GM12878 (cell line): ENCODE data around the gene ACTL8. TPM values are rescaled to one million over a fixed set of nuclear protein-coding genes. Genes with fewer than 3 reads are reported as not detected.

Experiments
- ATAC-seq: fragments of 200-7000 bp; cut with Tn5 transposase; 3 replicates; pipeline ENCODE4 v1.9.1; 2020; ENCODE audit warnings: mild to moderate bottlenecking, moderate library complexity
- BruUV-seq: library from RNA; stranded (reverse); fragments of 400-500 nt; replicated peaks from 2 replicates; lab custom pipeline; 2021; lab: Mats Ljungman, UMichigan
- CTCF ChIA-PET: fragments of 300-600 bp; sonication (Branson Sonifier 250); formaldehyde crosslinking; extraction: SDS; loops from one replicate; lab custom pipeline; 2021; ENCODE audit warnings: inconsistent platforms; lab: Yijun Ruan, JAX
- POLR2A ChIA-PET: fragments of 350-600 bp; formaldehyde crosslinking; extraction: SDS; loops from one replicate; lab custom pipeline; 2021; ENCODE audit warnings: inconsistent platforms; lab: Charles Lee
- RAD21 ChIA-PET: fragments of 300-600 bp; sonication (Branson Sonifier 250); formaldehyde crosslinking; loops from one replicate; lab custom pipeline; 2023; ENCODE audit warnings: antibody characterized with exemption; ENCODE audit not compliant: unreplicated experiment; lab: Charles Lee
- SMC1A ChIA-PET: fragments of 300-600 bp; sonication (Branson Sonifier 250); formaldehyde crosslinking; loops from one replicate; lab custom pipeline; 2023; ENCODE audit not compliant: unreplicated experiment, uncharacterized antibody; lab: Charles Lee
- DNase-seq: peaks from one replicate; pipeline ENCODE4 v3.0.0-alpha.2; 2011; ENCODE audit warnings: low read depth, low spot score
- FAIRE-seq: peaks from 3 replicates; lab custom pipeline; 2011; peaks lifted over from hg19 to GRCh38; lab: Jason Lieb, UNC
- H2AFZ ChIP-seq: 2 replicates; pipeline ENCODE4 v1.6.0; 2011; ENCODE audit warnings: low read depth, low read length, control low read depth; ENCODE audit not compliant: control insufficient read depth
- H3K27ac ChIP-seq: 2 replicates; pipeline ENCODE4 v1.5.1; 2011; ENCODE audit warnings: control low read depth; ENCODE audit not compliant: control insufficient read depth, insufficient read depth
- H3K27me3 ChIP-seq, 2 experiments: replicated peaks in 1 of 2; 2 replicates each; pipeline versions ENCODE4 v1.6.0 to v1.6.1; 2011; ENCODE audit warnings: low read length in 1 of 2; ENCODE audit not compliant: control insufficient read depth in 2 of 2, insufficient read depth in 2 of 2
- H3K36me3 ChIP-seq, 2 experiments: 2 replicates each; pipeline ENCODE4 v1.5.1; 2011; ENCODE audit warnings: low read length in 1 of 2; ENCODE audit not compliant: control insufficient read depth in 2 of 2, insufficient read depth in 2 of 2
- H3K4me1 ChIP-seq: 2 replicates; pipeline ENCODE4 v1.6.1; 2011; ENCODE audit warnings: mild to moderate bottlenecking, low read length, moderate library complexity, mixed read lengths; ENCODE audit not compliant: control insufficient read depth, insufficient read depth
- H3K4me2 ChIP-seq: 2 replicates; pipeline ENCODE4 v1.6.0; 2011; ENCODE audit warnings: control low read depth; ENCODE audit not compliant: control insufficient read depth, insufficient read depth
- H3K4me3 ChIP-seq: fragments of 200-600 bp; sonication (generic); 2 replicates; pipeline ENCODE4 v1.5.1; 2016
- H3K79me2 ChIP-seq: 2 replicates; pipeline ENCODE4 v1.6.0; 2011; ENCODE audit warnings: low read length; ENCODE audit not compliant: control insufficient read depth, insufficient read depth
- H3K9ac ChIP-seq: 2 replicates; pipeline ENCODE4 v1.8.0; 2011; ENCODE audit warnings: low read length, control low read depth, mixed read lengths; ENCODE audit not compliant: control insufficient read depth, insufficient read depth
- H3K9me3 ChIP-seq: replicated peaks from 3 replicates; pipeline ENCODE4 v1.5.1; 2011; ENCODE audit warnings: mild to moderate bottlenecking, low read length; ENCODE audit not compliant: control insufficient read depth, insufficient read depth
- H4K20me1 ChIP-seq: 2 replicates; pipeline ENCODE4 v1.6.0; 2011; ENCODE audit not compliant: control insufficient read depth, insufficient read depth
- CBX3 ChIP-seq: fragments of 200-600 bp; sonication (generic); IDR thresholded peaks from 2 replicates; pipeline ENCODE4 v1.6.1; 2016; ENCODE audit warnings: low read depth, borderline replicate concordance
- EZH2 ChIP-seq: IDR thresholded peaks from 2 replicates; pipeline ENCODE4 v1.6.1; 2012; ENCODE audit warnings: low read depth, mild to moderate bottlenecking, control low read depth, inconsistent platforms, low read length, borderline replicate concordance; ENCODE audit not compliant: control insufficient read depth
- FOXK2 ChIP-seq: fragments of 450-650 bp; IDR thresholded peaks from 2 replicates; pipeline ENCODE4 v1.6.1; 2017; ENCODE audit warnings: mild to moderate bottlenecking, moderate library complexity
- MTA2 ChIP-seq: fragments of 450-650 bp; IDR thresholded peaks from 2 replicates; pipeline ENCODE4 v1.6.1; 2016; ENCODE audit warnings: low read depth, mild to moderate bottlenecking, moderate library complexity
- SMAD1 ChIP-seq: fragments of 450-650 bp; IDR thresholded peaks from 2 replicates; pipeline ENCODE4 v1.6.1; 2018; ENCODE audit warnings: mild to moderate bottlenecking, low read depth; ENCODE audit not compliant: partially characterized antibody
- STAT1 ChIP-seq: fragments of 450-650 bp; conservative IDR thresholded peaks from 2 replicates; pipeline ENCODE4 v1.6.1; 2014; ENCODE audit warnings: antibody characterized with exemption, mild to moderate bottlenecking
- ZBED1 ChIP-seq: IDR thresholded peaks from 2 replicates; pipeline ENCODE4 v1.6.1; 2016; ENCODE audit warnings: borderline replicate concordance
- ZZZ3 ChIP-seq: IDR thresholded peaks from 2 replicates; pipeline ENCODE4 v1.6.1; 2011; ENCODE audit warnings: low read depth; ENCODE audit not compliant: control insufficient read depth, insufficient read length
- WGBS: methylation state at CpG from one replicate; pipeline ENCODE4 v1.1.6; 2016; ENCODE audit warnings: low lambda C conversion rate; ENCODE audit not compliant: insufficient replicate concordance, insufficient coverage; ENCODE audit errors: missing lambda C conversion rate; 5-methylcytosine and 5-hydroxymethylcytosine counted together
- in situ Hi-C: fragments of 300-500 bp; cut with MboI; formaldehyde crosslinking; loops from 9 replicates; pipeline ENCODE4 v1.14.3; 2018; ENCODE audit warnings: mixed read lengths
- intact Hi-C: fragments of 100-400 bp; cut with micrococcal nuclease; formaldehyde crosslinking; loops from one replicate; pipeline ENCODE4 v1.14.2; 2022; ENCODE audit not compliant: unreplicated experiment
- polyA plus RNA-seq, 11 experiments: library from polyadenylated mRNA; depleted of rRNA in 4 of 11; unstranded in 6 of 11; stranded (reverse) in 5 of 11; fragments of >200 nt; fragmentation: Nextera tagmentation in 4 of 11; fragmentation: Illumina TruSeq in 1 of 11; extraction: Ambion mirVana in 4 of 11; extraction: Trizol in 1 of 11; gene quantifications; 1 replicate in 1 of 11; 2 replicates in 10 of 11; pipeline versions ENCODE4 v1.2.1 to v1.2.3, GENCODE V29; 2011 to 2016; ENCODE audit warnings: inconsistent platforms in 2 of 11, missing spikeins in 2 of 11, low read depth in 1 of 11
- total RNA-seq, 4 experiments: library from RNA; depleted of rRNA in 3 of 4; stranded (reverse); fragments of >200 nt in 3 of 4; fragmentation: Illumina TruSeq in 1 of 4; extraction: Trizol in 1 of 4; gene quantifications; 2 replicates each; pipeline versions ENCODE4 v1.2.1 to v1.2.3, GENCODE V29; 2013 to 2021
- TF ChIP-seq, protein P1 (sequence below): IDR thresholded peaks from 2 replicates; pipeline ENCODE4 v1.6.1; 2012; ENCODE audit warnings: low read length, inconsistent platforms
- TF ChIP-seq, protein P2 (sequence below): fragments of 450-650 bp; IDR thresholded peaks from 2 replicates; pipeline ENCODE4 v1.6.1; 2016; ENCODE audit warnings: mild to moderate bottlenecking
- TF ChIP-seq, protein P3 (sequence below): fragments of 450-650 bp; IDR thresholded peaks from 2 replicates; pipeline ENCODE4 v1.6.1; 2017; ENCODE audit warnings: mild to moderate bottlenecking, moderate library complexity

The ACTL8 gene
- total and polyA plus RNA-seq, 10 of the 15 experiments (the other 5 are each of a cell fraction or from before 2014, with no cell fraction given): 0.05 to 0.27 TPM; not detected in 8

DNA sequence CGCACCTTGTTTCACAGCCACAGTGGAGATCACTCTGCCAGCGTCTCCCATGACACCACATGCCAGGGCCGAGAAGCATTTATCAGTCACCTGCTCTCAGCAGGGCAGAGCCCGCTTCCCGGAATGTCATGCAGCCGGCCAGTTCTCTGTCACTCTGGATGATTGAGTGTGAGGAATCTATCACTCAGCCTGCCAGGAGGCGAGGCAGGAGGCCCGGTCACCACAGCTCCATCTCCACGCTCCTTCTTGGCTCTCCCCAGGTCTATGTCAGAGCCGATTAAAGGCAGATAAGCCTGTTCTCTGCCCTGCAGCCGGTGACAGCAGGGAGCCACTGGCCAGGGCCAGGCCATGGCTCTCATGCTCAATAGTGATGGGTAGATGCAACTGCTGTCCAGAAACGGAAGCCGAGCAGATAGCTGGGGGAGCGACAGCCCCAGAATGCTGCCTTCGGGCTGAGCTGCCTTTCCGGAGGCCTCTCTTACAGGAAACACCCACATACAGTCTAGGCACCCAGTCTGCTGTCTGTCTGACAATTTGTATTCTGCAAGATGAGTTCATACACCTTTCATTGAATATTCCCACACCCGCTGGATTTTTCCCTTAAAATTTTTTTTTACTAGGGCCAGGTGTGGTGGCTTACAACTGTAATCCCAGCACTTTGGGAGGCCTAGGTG is 64.1 kb downstream of the ACTL8 start:
- DNase-seq (no peak), ATAC-seq (no peak), FAIRE-seq (no peak)
- Histone ChIP-seq H3K27me3 (no peaks in the 10 kb centered on the region; a peak in 2 of 4 replicates), H4K20me1 (no peaks in the 10 kb centered on the region), H3K9me3 (no peaks in the 10 kb centered on the region), H3K4me3 (no peak overlapping the region), H3K9ac (no peak overlapping the region), H3K4me2 (no peak overlapping the region), H3K36me3 (no peaks in the 10 kb centered on the region), H3K4me1 (no peaks in the 10 kb centered on the region), H3K79me2 (no peaks in the 10 kb centered on the region), H3K27ac (no peak overlapping the region), H2AFZ (no peak overlapping the region)
- ChIA-PET POLR2A (no interaction called here), SMC1A (no interaction called here), CTCF (no interaction called here), RAD21 (no interaction called here)
- in situ Hi-C loops (no loop called here), intact Hi-C loops (no loop called here)
- BruUV-seq: no TSS peak
- 20% methylated on average over 17 of the region's 17 CpGs for WGBS
- no peak for TF ChIP-seq MTA2
- TF ChIP-seq, protein P1, sequence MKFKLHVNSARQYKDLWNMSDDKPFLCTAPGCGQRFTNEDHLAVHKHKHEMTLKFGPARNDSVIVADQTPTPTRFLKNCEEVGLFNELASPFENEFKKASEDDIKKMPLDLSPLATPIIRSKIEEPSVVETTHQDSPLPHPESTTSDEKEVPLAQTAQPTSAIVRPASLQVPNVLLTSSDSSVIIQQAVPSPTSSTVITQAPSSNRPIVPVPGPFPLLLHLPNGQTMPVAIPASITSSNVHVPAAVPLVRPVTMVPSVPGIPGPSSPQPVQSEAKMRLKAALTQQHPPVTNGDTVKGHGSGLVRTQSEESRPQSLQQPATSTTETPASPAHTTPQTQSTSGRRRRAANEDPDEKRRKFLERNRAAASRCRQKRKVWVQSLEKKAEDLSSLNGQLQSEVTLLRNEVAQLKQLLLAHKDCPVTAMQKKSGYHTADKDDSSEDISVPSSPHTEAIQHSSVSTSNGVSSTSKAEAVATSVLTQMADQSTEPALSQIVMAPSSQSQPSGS: no peak
- TF ChIP-seq, protein P2, sequence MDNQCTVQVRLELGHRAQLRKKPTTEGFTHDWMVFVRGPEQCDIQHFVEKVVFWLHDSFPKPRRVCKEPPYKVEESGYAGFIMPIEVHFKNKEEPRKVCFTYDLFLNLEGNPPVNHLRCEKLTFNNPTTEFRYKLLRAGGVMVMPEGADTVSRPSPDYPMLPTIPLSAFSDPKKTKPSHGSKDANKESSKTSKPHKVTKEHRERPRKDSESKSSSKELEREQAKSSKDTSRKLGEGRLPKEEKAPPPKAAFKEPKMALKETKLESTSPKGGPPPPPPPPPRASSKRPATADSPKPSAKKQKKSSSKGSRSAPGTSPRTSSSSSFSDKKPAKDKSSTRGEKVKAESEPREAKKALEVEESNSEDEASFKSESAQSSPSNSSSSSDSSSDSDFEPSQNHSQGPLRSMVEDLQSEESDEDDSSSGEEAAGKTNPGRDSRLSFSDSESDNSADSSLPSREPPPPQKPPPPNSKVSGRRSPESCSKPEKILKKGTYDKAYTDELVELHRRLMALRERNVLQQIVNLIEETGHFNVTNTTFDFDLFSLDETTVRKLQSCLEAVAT: no peak
- no peak for TF ChIP-seq FOXK2
- no peak for TF ChIP-seq ZZZ3
- TF ChIP-seq ZBED1: no peak
- no peak for TF ChIP-seq CBX3
- TF ChIP-seq SMAD1: no peak
- TF ChIP-seq STAT1: no peak
- TF ChIP-seq, protein P3, sequence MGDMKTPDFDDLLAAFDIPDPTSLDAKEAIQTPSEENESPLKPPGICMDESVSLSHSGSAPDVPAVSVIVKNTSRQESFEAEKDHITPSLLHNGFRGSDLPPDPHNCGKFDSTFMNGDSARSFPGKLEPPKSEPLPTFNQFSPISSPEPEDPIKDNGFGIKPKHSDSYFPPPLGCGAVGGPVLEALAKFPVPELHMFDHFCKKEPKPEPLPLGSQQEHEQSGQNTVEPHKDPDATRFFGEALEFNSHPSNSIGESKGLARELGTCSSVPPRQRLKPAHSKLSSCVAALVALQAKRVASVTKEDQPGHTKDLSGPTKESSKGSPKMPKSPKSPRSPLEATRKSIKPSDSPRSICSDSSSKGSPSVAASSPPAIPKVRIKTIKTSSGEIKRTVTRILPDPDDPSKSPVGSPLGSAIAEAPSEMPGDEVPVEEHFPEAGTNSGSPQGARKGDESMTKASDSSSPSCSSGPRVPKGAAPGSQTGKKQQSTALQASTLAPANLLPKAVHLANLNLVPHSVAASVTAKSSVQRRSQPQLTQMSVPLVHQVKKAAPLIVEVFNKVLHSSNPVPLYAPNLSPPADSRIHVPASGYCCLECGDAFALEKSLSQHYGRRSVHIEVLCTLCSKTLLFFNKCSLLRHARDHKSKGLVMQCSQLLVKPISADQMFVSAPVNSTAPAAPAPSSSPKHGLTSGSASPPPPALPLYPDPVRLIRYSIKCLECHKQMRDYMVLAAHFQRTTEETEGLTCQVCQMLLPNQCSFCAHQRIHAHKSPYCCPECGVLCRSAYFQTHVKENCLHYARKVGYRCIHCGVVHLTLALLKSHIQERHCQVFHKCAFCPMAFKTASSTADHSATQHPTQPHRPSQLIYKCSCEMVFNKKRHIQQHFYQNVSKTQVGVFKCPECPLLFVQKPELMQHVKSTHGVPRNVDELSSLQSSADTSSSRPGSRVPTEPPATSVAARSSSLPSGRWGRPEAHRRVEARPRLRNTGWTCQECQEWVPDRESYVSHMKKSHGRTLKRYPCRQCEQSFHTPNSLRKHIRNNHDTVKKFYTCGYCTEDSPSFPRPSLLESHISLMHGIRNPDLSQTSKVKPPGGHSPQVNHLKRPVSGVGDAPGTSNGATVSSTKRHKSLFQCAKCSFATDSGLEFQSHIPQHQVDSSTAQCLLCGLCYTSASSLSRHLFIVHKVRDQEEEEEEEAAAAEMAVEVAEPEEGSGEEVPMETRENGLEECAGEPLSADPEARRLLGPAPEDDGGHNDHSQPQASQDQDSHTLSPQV: no peak
- no peak for TF ChIP-seq EZH2
